Measurements from ENCODE around the gene SORBS1. TPM values are rescaled to one million over a fixed set of nuclear protein-coding genes. Genes with fewer than 3 reads are reported as not detected.

Gene SORBS1
- total RNA-seq, 1 donor from 2014 or later, result 16.1 TPM

DNA sequence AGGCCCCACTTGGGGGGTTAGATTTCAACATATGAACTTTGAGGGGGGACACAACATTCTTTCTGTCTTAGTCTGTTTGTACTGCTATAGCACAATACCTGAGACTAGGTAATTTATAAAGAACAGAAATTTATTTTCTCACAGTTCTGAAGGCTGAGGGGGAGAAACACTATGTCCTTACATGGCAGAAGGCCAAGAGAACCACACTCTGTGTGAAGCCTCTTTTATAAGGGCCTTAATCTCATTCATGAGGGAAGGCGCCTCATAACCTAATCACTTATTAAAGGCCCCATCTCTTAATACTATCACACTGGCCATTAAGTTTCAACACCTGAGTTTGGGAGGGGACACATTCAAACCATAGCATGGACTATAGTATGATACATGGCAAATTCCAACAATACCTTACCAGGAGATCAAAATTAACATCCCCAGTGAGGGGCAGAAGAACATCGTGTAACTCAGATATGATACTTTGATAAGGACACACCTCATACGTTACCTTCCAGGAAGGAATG, 261.1 kb downstream of the SORBS1 start:
- no peaks in the 10 kb centered on the region for H3K9me3 Mint-ChIP-seq
- Histone ChIP-seq H3K4me3 (no peak overlapping the region), H2AFZ (replicated peaks) (no peak overlapping the region), H3K36me3 (no peaks in the 10 kb centered on the region), H3K79me2 (ENCODE audit: low read depth) (no peaks in the 10 kb centered on the region), H3K9me3 (ENCODE audit: low read depth) (no peaks in the 10 kb centered on the region), H3K4me1 (peaks cover 19% of the 10 kb centered on the region), H3K4me2 (no peak overlapping the region), H3K9ac (no peak overlapping the region), H3K27me3 (peaks cover 42% of the 10 kb centered on the region), H3K27ac (no peak overlapping the region), H4K20me1 (ENCODE audit: low read depth) (peaks cover 8% of the 10 kb centered on the region), H3F3A (ENCODE audit: low read depth) (peaks cover 9% of the 10 kb centered on the region)
- no peak for DNase-seq (ENCODE audit: low spot score)
- TF ChIP-seq, protein P1, sequence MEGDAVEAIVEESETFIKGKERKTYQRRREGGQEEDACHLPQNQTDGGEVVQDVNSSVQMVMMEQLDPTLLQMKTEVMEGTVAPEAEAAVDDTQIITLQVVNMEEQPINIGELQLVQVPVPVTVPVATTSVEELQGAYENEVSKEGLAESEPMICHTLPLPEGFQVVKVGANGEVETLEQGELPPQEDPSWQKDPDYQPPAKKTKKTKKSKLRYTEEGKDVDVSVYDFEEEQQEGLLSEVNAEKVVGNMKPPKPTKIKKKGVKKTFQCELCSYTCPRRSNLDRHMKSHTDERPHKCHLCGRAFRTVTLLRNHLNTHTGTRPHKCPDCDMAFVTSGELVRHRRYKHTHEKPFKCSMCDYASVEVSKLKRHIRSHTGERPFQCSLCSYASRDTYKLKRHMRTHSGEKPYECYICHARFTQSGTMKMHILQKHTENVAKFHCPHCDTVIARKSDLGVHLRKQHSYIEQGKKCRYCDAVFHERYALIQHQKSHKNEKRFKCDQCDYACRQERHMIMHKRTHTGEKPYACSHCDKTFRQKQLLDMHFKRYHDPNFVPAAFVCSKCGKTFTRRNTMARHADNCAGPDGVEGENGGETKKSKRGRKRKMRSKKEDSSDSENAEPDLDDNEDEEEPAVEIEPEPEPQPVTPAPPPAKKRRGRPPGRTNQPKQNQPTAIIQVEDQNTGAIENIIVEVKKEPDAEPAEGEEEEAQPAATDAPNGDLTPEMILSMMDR (IDR thresholded peaks at IDR 0.05), result no peak
- no peak for TF ChIP-seq EZH2phosphoT487 (IDR thresholded peaks at IDR 0.05)
- no peak for TF ChIP-seq EZH2 (IDR thresholded peaks at IDR 0.05)
- H3K27me3 Mint-ChIP-seq (ENCODE audit: insufficient read depth, low read depth), result peaks cover 8% of the 10 kb centered on the region
- no peaks in the 10 kb centered on the region for H3K4me1 Mint-ChIP-seq
- H3K36me3 Mint-ChIP-seq, result no peaks in the 10 kb centered on the region
- no peak overlapping the region for H3K27ac Mint-ChIP-seq
- no peak overlapping the region for H3K4me3 Mint-ChIP-seq

GRCh38 chr10:95297402-95297801, 263.8 kb downstream of the SORBS1 start:
- peaks cover 8% of the 10 kb centered on the region for H3F3A ChIP-seq (ENCODE audit: low read depth)
- Mint-ChIP-seq H3K27ac (no peak overlapping the region), H3K27me3 (ENCODE audit: insufficient read depth, low read depth) (peaks cover 19% of the 10 kb centered on the region), H3K4me1 (no peaks in the 10 kb centered on the region), H3K9me3 (no peaks in the 10 kb centered on the region), H3K4me3 (no peak overlapping the region), H3K36me3 (no peaks in the 10 kb centered on the region)
- H3K36me3 ChIP-seq, result no peaks in the 10 kb centered on the region
- DNase-seq (ENCODE audit: low spot score), result no peak
- no peaks in the 10 kb centered on the region for H4K20me1 ChIP-seq (ENCODE audit: low read depth)
- no peak overlapping the region for H3K27ac ChIP-seq
- no peaks in the 10 kb centered on the region for H3K9me3 ChIP-seq (ENCODE audit: low read depth)
- H3K9ac ChIP-seq, result no peak overlapping the region
- no peaks in the 10 kb centered on the region for H3K79me2 ChIP-seq (ENCODE audit: low read depth)
- H3K4me3 ChIP-seq, result no peak overlapping the region
- TF ChIP-seq EZH2phosphoT487 (IDR thresholded peaks at IDR 0.05) (no peak), EZH2 (IDR thresholded peaks at IDR 0.05) (no peak)
- TF ChIP-seq, protein P1 (IDR thresholded peaks at IDR 0.05), result no peak
- H3K4me2 ChIP-seq, result no peak overlapping the region
- H3K4me1 ChIP-seq, result peaks cover 8% of the 10 kb centered on the region
- H2AFZ ChIP-seq (replicated peaks), result no peak overlapping the region
- H3K27me3 ChIP-seq, result peaks cover 47% of the 10 kb centered on the region

- H3K4me1 ChIP-seq, result peaks cover 8% of the 10 kb centered on the region
- no peak overlapping the region for H2AFZ ChIP-seq (replicated peaks)
- H3K36me3 ChIP-seq, result no peaks in the 10 kb centered on the region
- TF ChIP-seq, protein P1 (IDR thresholded peaks at IDR 0.05), result no peak
- TF ChIP-seq EZH2 (IDR thresholded peaks at IDR 0.05), result no peak
- no peak for TF ChIP-seq EZH2phosphoT487 (IDR thresholded peaks at IDR 0.05)
- Mint-ChIP-seq H3K4me1 (no peaks in the 10 kb centered on the region), H3K27ac (no peak overlapping the region), H3K36me3 (no peaks in the 10 kb centered on the region), H3K9me3 (peaks cover 2% of the 10 kb centered on the region), H3K4me3 (no peak overlapping the region), H3K27me3 (ENCODE audit: insufficient read depth, low read depth) (peaks cover 19% of the 10 kb centered on the region)
- H3K27ac ChIP-seq, result no peak overlapping the region
- H3K9ac ChIP-seq, result no peak overlapping the region
- no peak overlapping the region for H3K4me3 ChIP-seq
- no peaks in the 10 kb centered on the region for H4K20me1 ChIP-seq (ENCODE audit: low read depth)
- no peak for DNase-seq (ENCODE audit: low spot score)
- no peaks in the 10 kb centered on the region for H3K9me3 ChIP-seq (ENCODE audit: low read depth)
- H3K27me3 ChIP-seq, result peaks cover 54% of the 10 kb centered on the region
- H3K4me2 ChIP-seq, result no peak overlapping the region
- peaks cover 10% of the 10 kb centered on the region for H3F3A ChIP-seq (ENCODE audit: low read depth)
- no peaks in the 10 kb centered on the region for H3K79me2 ChIP-seq (ENCODE audit: low read depth)
Observed at GRCh38 chr10:95296764-95297163, 264.4 kb downstream of the SORBS1 start.

Data from neural progenitor cell (in vitro differentiated cells).